ENCODE data around the gene SPDL1.
A peak's percentile ranks its signal among the peaks of the same experiment; 100 is the strongest.

SPDL1 gene, protein sequence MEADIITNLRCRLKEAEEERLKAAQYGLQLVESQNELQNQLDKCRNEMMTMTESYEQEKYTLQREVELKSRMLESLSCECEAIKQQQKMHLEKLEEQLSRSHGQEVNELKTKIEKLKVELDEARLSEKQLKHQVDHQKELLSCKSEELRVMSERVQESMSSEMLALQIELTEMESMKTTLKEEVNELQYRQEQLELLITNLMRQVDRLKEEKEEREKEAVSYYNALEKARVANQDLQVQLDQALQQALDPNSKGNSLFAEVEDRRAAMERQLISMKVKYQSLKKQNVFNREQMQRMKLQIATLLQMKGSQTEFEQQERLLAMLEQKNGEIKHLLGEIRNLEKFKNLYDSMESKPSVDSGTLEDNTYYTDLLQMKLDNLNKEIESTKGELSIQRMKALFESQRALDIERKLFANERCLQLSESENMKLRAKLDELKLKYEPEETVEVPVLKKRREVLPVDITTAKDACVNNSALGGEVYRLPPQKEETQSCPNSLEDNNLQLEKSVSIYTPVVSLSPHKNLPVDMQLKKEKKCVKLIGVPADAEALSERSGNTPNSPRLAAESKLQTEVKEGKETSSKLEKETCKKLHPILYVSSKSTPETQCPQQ

DNA sequence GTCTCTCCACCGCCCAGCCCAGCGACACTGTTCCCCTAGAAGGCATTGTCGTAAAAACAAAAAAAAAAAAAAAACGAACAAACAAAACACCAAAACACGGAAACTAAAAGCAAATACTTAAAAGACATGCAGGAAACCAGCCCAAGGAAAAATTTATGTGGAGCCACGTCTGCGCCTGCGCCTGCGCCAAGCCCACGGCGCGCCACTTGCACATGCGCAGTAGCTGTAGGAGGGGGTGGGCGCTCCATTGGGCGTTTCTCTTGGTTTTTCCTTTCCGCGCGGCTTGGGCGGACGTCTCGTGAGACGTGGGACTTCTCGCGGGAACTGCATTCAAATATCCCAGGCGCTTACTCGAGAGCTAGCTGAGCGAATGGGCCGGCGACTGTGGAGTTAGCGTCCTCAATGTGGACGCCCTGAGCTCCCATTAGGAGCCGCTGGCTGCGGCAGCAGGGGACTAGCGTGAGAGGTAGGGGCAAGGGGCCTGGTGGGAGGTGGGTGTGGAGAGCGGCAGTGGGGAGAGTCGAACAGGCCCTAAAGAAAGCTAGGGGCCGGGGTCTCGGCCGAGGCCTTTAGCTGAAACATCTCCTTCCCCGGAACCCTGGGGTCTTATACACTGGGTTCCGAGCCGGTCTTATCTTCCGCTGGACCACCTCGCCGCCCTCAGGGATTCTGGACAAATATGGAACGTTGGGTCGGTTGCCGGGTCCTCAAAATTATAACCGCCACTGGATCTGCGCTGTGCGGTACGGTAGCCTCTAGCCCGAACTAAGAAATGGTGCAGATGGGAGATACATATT, at the start of gene SPDL1:
Gene SPDL1 (plus strand): TSS at position 350 of the 797 bp plus-strand sequence. CDS start 4,644 bp downstream, outside the sequence.
- H3K4me1 ChIP-seq (ENCODE audit: control insufficient read depth in 1 of 2, insufficient read depth in 2 of 2, low read length in 2 of 2), result peaks cover 0 to 14% of the 10 kb centered on the region in 2 donors
- peak within 1 kb of the TSS; percentile 81 to 88 for H3K4me3 ChIP-seq (ENCODE audit: low read depth in 1 of 2, low read length in 2 of 2)
- peak within 1 kb of the TSS; percentile 83 for H3K27ac ChIP-seq (ENCODE audit: low read length)
- H3K36me3 ChIP-seq (ENCODE audit: control insufficient read depth in 1 of 2, insufficient read depth in 2 of 2, low read length in 2 of 2), result peaks cover 0 to 4% of the 10 kb centered on the region in 2 donors
- no peaks in the 10 kb centered on the region for H3K27me3 ChIP-seq (ENCODE audit: low read depth, low read length)
- no peaks in the 10 kb centered on the region for H3K9me3 ChIP-seq (ENCODE audit: control insufficient read depth in 1 of 2, low read length in 2 of 2)

DNA sequence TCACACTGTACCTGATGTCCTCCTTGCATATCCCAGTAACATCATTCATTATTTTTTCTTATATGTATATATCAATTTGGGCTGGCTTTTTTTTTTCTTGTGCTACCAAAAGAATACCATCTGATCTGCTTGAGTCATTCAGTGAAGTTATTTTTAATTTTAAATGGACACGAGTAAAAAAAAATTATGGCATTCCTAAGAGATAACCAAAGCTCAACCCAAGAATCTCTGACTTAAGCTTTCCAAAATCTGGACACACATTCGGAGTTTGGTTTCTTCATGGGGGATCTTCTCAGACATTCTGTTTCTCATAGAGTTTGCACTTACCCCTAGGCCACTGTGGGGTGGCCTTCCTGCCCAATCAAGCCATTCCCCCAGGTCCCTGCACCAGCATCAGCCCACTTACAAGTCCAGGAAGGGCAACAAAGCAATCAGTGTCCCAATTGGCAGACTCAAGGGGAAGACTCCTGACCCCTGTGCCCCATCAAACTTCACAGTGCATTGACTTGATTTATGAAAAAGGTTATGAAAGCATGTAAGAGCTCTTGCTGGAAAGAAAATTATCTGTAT, 49.2 kb upstream of the SPDL1 start:
- no peaks in the 10 kb centered on the region for H3K9me3 ChIP-seq (ENCODE audit: control insufficient read depth in 1 of 2, low read length in 2 of 2)
- no peaks in the 10 kb centered on the region for H3K4me1 ChIP-seq (ENCODE audit: control insufficient read depth in 1 of 2, insufficient read depth in 2 of 2, low read length in 2 of 2)
- H3K4me3 ChIP-seq (ENCODE audit: low read depth in 1 of 2, low read length in 2 of 2), result no peak overlapping the region
- no peak overlapping the region for H3K27ac ChIP-seq (ENCODE audit: low read length)
- H3K36me3 ChIP-seq (ENCODE audit: control insufficient read depth in 1 of 2, insufficient read depth in 2 of 2, low read length in 2 of 2), result no peaks in the 10 kb centered on the region
- no peaks in the 10 kb centered on the region for H3K27me3 ChIP-seq (ENCODE audit: low read depth, low read length)

DNA sequence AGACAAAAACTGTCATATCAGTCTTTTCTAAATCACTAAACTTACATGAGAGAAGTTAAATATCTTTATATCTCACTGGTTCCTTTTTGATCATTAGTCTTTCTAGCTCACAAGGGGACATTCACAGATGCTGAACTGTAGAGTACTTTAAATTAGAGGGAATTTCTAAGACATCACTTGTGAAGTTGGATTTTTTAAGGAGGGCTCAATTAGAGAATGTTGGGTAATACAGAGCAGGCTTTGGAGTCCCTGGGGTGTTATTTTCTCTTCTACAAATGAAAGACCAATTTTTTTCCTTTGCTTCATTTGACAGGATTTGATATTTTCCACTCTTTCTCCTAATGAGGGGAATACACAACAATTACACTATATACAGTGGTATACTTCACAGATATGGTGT, 48.6 kb upstream of the SPDL1 start:
- Histone ChIP-seq H3K4me1 (ENCODE audit: control insufficient read depth in 1 of 2, insufficient read depth in 2 of 2, low read length in 2 of 2) (no peaks in the 10 kb centered on the region), H3K36me3 (ENCODE audit: control insufficient read depth in 1 of 2, insufficient read depth in 2 of 2, low read length in 2 of 2) (no peaks in the 10 kb centered on the region), H3K4me3 (ENCODE audit: low read depth in 1 of 2, low read length in 2 of 2) (no peak overlapping the region), H3K27me3 (ENCODE audit: low read depth, low read length) (no peaks in the 10 kb centered on the region), H3K27ac (ENCODE audit: low read length) (no peak overlapping the region), H3K9me3 (ENCODE audit: control insufficient read depth in 1 of 2, low read length in 2 of 2) (no peaks in the 10 kb centered on the region)

DNA sequence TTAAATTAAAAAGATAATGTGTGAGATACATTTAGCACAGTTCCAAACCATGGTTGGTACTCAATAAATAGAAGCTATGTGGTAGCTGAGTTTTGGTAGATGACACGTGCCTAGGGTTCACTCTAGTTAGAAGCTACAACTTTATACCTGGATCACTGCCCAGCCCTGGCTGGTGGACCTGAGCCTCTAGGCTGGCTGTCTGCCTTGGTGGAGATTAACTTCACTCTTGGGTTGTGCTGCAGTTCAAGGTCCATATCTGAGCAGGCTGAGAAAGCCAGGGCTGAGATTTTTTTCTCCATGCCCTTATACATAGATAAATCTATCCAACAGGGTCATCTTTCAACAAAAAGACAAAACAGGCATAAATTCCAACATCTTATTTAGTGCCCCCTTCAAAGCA, 44.6 kb upstream of the SPDL1 start:
- no peak overlapping the region for H3K27ac ChIP-seq (ENCODE audit: low read length)
- H3K9me3 ChIP-seq (ENCODE audit: control insufficient read depth in 1 of 2, low read length in 2 of 2), result no peaks in the 10 kb centered on the region
- H3K36me3 ChIP-seq (ENCODE audit: control insufficient read depth in 1 of 2, insufficient read depth in 2 of 2, low read length in 2 of 2), result no peaks in the 10 kb centered on the region

DNA sequence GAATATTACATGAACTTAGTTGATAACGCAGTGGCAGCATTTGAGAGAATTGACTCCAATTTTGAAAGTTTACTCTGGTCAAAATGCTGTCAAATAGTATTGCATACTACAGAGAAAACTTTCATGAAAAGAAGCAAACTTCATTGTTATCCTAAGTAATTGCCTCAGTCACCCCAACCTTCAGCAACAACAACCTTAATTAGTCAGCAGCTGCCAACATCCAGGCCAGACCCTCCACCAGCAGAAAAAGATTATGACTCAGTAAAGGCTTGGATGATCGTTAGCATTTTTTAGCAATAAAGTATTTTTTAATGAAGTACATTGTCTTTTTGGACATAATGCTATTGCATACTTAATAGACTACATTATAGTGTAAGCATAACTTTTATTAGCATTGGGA, 40.8 kb upstream of the SPDL1 start:
- Histone ChIP-seq H3K27ac (ENCODE audit: low read length) (no peak overlapping the region), H3K9me3 (ENCODE audit: control insufficient read depth in 1 of 2, low read length in 2 of 2) (no peaks in the 10 kb centered on the region), H3K36me3 (ENCODE audit: control insufficient read depth in 1 of 2, insufficient read depth in 2 of 2, low read length in 2 of 2) (no peaks in the 10 kb centered on the region), H3K4me3 (ENCODE audit: low read depth in 1 of 2, low read length in 2 of 2) (no peak overlapping the region), H3K27me3 (ENCODE audit: low read depth, low read length) (no peaks in the 10 kb centered on the region), H3K4me1 (ENCODE audit: control insufficient read depth in 1 of 2, insufficient read depth in 2 of 2, low read length in 2 of 2) (no peaks in the 10 kb centered on the region)

More for the DNA sequence above, 44.6 kb upstream of the SPDL1 start:
- no peaks in the 10 kb centered on the region for H3K27me3 ChIP-seq (ENCODE audit: low read depth, low read length)
- no peaks in the 10 kb centered on the region for H3K4me1 ChIP-seq (ENCODE audit: control insufficient read depth in 1 of 2, insufficient read depth in 2 of 2, low read length in 2 of 2)
- no peak overlapping the region for H3K4me3 ChIP-seq (ENCODE audit: low read depth in 1 of 2, low read length in 2 of 2)

DNA sequence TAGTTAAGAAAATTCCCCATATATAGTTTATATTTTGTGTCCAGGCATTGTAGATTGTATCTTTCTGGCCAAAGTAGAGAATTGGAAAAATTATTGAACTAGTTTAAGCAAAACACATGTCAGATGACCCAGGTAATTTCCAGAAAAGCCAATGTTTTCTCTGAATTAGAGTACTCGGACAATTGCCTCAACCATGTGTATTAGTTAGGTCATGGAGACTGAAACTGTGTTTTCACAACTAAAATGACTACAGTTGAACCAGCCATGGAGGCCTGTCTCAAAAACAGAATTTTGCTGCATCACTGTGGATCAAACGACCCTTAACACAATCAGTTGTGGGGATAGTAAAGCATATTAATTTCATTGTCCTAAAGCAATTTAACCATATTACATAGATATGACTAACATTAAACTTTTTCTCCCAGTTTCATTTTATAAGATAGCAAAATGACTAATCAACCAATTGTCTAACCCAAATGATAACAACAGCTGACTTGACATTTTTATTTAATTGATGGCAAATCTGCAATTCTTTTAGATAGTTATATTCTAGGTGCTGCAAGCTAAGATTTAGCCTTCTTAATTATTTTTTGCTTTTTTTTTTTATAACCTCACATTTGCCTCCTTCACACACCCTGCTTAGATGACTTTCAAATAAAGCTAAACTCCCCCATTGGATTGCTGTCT, 39.2 kb upstream of the SPDL1 start:
- Histone ChIP-seq H3K27me3 (ENCODE audit: low read depth, low read length) (no peaks in the 10 kb centered on the region), H3K9me3 (ENCODE audit: control insufficient read depth in 1 of 2, low read length in 2 of 2) (no peaks in the 10 kb centered on the region), H3K4me1 (ENCODE audit: control insufficient read depth in 1 of 2, insufficient read depth in 2 of 2, low read length in 2 of 2) (no peaks in the 10 kb centered on the region), H3K4me3 (ENCODE audit: low read depth in 1 of 2, low read length in 2 of 2) (no peak overlapping the region), H3K36me3 (ENCODE audit: control insufficient read depth in 1 of 2, insufficient read depth in 2 of 2, low read length in 2 of 2) (no peaks in the 10 kb centered on the region), H3K27ac (ENCODE audit: low read length) (no peak overlapping the region)

DNA sequence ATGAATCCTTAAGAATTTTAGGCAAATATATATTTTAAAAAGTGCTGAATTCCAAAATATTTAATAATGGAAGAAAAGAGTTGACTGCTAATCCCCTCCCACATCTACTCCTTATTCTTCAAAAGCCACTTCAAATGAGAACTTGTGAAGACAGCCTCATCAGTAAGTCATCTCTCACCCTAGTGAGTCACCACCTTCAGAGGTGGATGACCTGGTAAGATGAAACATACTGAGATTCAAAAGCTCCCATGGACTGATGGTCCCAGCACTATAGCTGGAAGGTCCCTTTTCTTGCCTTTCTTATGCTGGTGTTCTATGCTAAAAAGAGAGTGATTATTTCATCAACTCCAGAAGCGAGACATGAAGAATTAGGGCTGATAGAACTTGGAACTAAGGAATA, 37.8 kb upstream of the SPDL1 start:
- no peak overlapping the region for H3K27ac ChIP-seq (ENCODE audit: low read length)
- no peak overlapping the region for H3K4me3 ChIP-seq (ENCODE audit: low read depth in 1 of 2, low read length in 2 of 2)
- H3K4me1 ChIP-seq (ENCODE audit: control insufficient read depth in 1 of 2, insufficient read depth in 2 of 2, low read length in 2 of 2), result no peaks in the 10 kb centered on the region
- no peaks in the 10 kb centered on the region for H3K9me3 ChIP-seq (ENCODE audit: control insufficient read depth in 1 of 2, low read length in 2 of 2)
- no peaks in the 10 kb centered on the region for H3K27me3 ChIP-seq (ENCODE audit: low read depth, low read length)
- H3K36me3 ChIP-seq (ENCODE audit: control insufficient read depth in 1 of 2, insufficient read depth in 2 of 2, low read length in 2 of 2), result no peaks in the 10 kb centered on the region

DNA sequence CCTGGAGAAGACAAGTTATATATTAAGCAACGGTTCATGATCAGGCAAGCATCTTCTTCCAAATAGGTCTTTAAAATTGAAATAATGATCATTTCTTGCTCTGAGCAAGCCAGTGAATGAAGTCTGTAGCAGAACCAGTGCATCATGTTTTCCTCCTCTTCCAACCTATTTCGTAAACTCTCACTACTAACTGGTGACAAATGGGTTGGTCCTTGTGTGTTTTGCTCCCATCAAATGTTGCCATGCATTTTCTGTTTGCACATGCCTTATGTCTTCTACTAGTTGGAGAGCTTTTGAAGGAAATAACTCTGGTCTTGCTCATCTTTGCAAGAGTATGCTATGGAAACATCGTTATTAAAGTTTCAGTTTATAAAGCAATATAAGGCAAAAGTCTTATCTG, 37.2 kb upstream of the SPDL1 start:
- no peaks in the 10 kb centered on the region for H3K4me1 ChIP-seq (ENCODE audit: control insufficient read depth in 1 of 2, insufficient read depth in 2 of 2, low read length in 2 of 2)
- no peak overlapping the region for H3K4me3 ChIP-seq (ENCODE audit: low read depth in 1 of 2, low read length in 2 of 2)
- H3K9me3 ChIP-seq (ENCODE audit: control insufficient read depth in 1 of 2, low read length in 2 of 2), result no peaks in the 10 kb centered on the region
- H3K27me3 ChIP-seq (ENCODE audit: low read depth, low read length), result no peaks in the 10 kb centered on the region
- no peaks in the 10 kb centered on the region for H3K36me3 ChIP-seq (ENCODE audit: control insufficient read depth in 1 of 2, insufficient read depth in 2 of 2, low read length in 2 of 2)
- no peak overlapping the region for H3K27ac ChIP-seq (ENCODE audit: low read length)

DNA sequence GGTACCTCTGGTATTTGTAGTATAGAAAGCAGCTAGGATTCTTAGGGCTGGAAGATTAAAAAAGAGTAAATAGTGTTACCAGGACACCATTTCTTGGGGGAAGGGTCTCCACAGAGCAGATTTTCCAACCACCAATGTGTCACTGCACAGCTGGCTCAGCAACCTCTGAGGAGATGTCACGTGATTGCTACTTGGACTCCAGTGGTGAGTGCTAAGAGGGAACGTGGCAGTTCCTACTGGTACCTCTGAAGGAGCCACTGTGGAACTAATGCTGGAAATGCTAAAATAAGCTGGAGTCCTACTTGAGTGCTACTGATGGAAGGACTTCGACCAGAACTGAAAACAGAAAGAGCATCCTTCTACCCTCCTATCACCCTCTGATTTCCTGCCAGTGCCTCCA, 36.1 kb upstream of the SPDL1 start:
- H3K36me3 ChIP-seq (ENCODE audit: control insufficient read depth in 1 of 2, insufficient read depth in 2 of 2, low read length in 2 of 2), result no peaks in the 10 kb centered on the region
- no peaks in the 10 kb centered on the region for H3K27me3 ChIP-seq (ENCODE audit: low read depth, low read length)
- no peaks in the 10 kb centered on the region for H3K9me3 ChIP-seq (ENCODE audit: control insufficient read depth in 1 of 2, low read length in 2 of 2)
- H3K4me1 ChIP-seq (ENCODE audit: control insufficient read depth in 1 of 2, insufficient read depth in 2 of 2, low read length in 2 of 2), result no peaks in the 10 kb centered on the region
- no peak overlapping the region for H3K4me3 ChIP-seq (ENCODE audit: low read depth in 1 of 2, low read length in 2 of 2)
- no peak overlapping the region for H3K27ac ChIP-seq (ENCODE audit: low read length)

DNA sequence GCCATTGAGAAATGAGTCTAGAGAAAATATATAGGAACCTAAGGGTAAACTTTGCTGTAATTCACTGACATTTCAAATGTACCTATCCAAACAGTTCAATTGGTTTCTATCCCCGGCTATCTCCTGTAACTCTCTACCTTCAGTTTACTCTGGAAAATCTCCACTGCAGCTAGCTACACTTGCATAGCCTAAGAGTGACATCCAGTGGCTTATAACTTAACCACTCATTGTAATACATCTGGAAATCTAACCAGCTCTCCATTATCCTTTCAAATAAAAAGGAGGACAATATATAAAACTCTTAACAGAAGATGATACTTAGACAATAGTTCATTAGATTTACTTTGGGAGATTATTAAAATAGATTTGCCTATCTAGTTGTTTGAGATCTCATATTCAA, 35.3 kb upstream of the SPDL1 start:
- H3K27ac ChIP-seq (ENCODE audit: low read length), result no peak overlapping the region
- H3K4me3 ChIP-seq (ENCODE audit: low read depth in 1 of 2, low read length in 2 of 2), result no peak overlapping the region
- H3K9me3 ChIP-seq (ENCODE audit: control insufficient read depth in 1 of 2, low read length in 2 of 2), result no peaks in the 10 kb centered on the region
- no peaks in the 10 kb centered on the region for H3K4me1 ChIP-seq (ENCODE audit: control insufficient read depth in 1 of 2, insufficient read depth in 2 of 2, low read length in 2 of 2)
- no peaks in the 10 kb centered on the region for H3K27me3 ChIP-seq (ENCODE audit: low read depth, low read length)
- no peaks in the 10 kb centered on the region for H3K36me3 ChIP-seq (ENCODE audit: control insufficient read depth in 1 of 2, insufficient read depth in 2 of 2, low read length in 2 of 2)

All from muscle layer of duodenum (tissue), 2 donors.